Left colon (tissue), 2 donors: ENCODE data around the gene SPEG. TPM values are rescaled to one million over a fixed set of nuclear protein-coding genes. Genes with fewer than 3 reads are reported as not detected.

Experiments used
- ATAC-seq: fragments of 200-7000 bp; cut with Tn5 transposase; one replicate; pipeline ENCODE4 v1.9.1; 2020; ENCODE audit warnings: mild to moderate bottlenecking, moderate library complexity
- DNase-seq, 2 donors: peaks; one replicate each; pipeline ENCODE4 v3.0.0-alpha.2; 2020
- intact Hi-C, 2 donors: fragments of 100-400 bp; cut with DNase I in 1 of 2; cut with micrococcal nuclease in 1 of 2; formaldehyde crosslinking; loops; one replicate each; pipeline versions ENCODE4 v1.11.2 to v1.14.0; 2022; cut with DNase I, micrococcal nuclease
- total RNA-seq, 2 donors: library from RNA; stranded (reverse); fragmentation: NEBNext Ultra II Directional; extraction: Animal tissue kit (Norgen Biotek cat#: 25700); gene quantifications; one replicate each; pipeline ENCODE4 v1.2.1, GENCODE V29; 2021
- donor health status: DM: no; HTN: no; CAD: no.
- donor health status: DM: yes; HTN: yes; CAD: no.

Gene SPEG
- total RNA-seq, 2 donors from 2014 or later: 2.9 to 29.4 TPM

- intact Hi-C loops: no loop called here
- no peak for ATAC-seq
- no peak for DNase-seq
Observed at GRCh38 chr2:219466816-219467735, 32.4 kb downstream of the SPEG start.

GRCh38 chr2:219467736-219468075 lies 33.1 kb downstream of the SPEG start:
- intact Hi-C loops: no loop called here
- ATAC-seq (no peak), DNase-seq (no peak)

GRCh38 chr2:219468410-219469185 lies 34.0 kb downstream of the SPEG start:
- ATAC-seq (no peak), DNase-seq (no peak)
- intact Hi-C loops: no loop called here

GRCh38 chr2:219469186-219469724 lies 34.6 kb downstream of the SPEG start:
- DNase-seq (no peak), ATAC-seq (no peak)
- intact Hi-C loops: no loop called here

- DNase-seq (no peak), ATAC-seq (no peak)
- intact Hi-C loops: loop anchor here (10.0 kb wide), 1 partner anchor 54 kb away; no protein-coding TSS in a partner anchor
Observed at GRCh38 chr2:219470429-219470828, 35.8 kb downstream of the SPEG start.

GRCh38 chr2:219471476-219472371 lies 37.1 kb downstream of the SPEG start:
- ATAC-seq (no peak), DNase-seq (no peak)
- intact Hi-C loops: loop anchor here (10.0 kb wide), 1 partner anchor 53 kb away; no protein-coding TSS in a partner anchor

- ATAC-seq: no peak
- no peak for DNase-seq
- intact Hi-C loops: loop anchor here (10.0 kb wide), 1 partner anchor 52 kb away; no protein-coding TSS in a partner anchor
Observed at GRCh38 chr2:219472629-219473187, 38.1 kb downstream of the SPEG start.

- ATAC-seq (no peak), DNase-seq (no peak)
- intact Hi-C loops: loop anchor here (10.0 kb wide), 1 partner anchor 51 kb away; no protein-coding TSS in a partner anchor
Observed at GRCh38 chr2:219473511-219473910, 38.9 kb downstream of the SPEG start.

- DNase-seq: no peak
- intact Hi-C loops: loop anchor here (10.0 kb wide), 1 partner anchor 50 kb away; no protein-coding TSS in a partner anchor
- no peak for ATAC-seq
Observed at GRCh38 chr2:219474285-219475060, 39.8 kb downstream of the SPEG start.

GRCh38 chr2:219475278-219475677 lies 40.6 kb downstream of the SPEG start:
- ATAC-seq (no peak), DNase-seq (no peak)
- intact Hi-C loops: loop anchor here (10.0 kb wide), 1 partner anchor 50 kb away; no protein-coding TSS in a partner anchor

GRCh38 chr2:219475697-219476651 lies 41.3 kb downstream of the SPEG start:
- DNase-seq: peak in 1 of 2 donors; percentile 82
- peak; percentile 94 for ATAC-seq
- intact Hi-C loops: loop anchor here (10.0 kb wide), 1 partner anchor 49 kb away; no protein-coding TSS in a partner anchor

- DNase-seq (no peak), ATAC-seq (peak; percentile 12)
- intact Hi-C loops: loop anchor here (10.0 kb wide), 1 partner anchor 48 kb away; no protein-coding TSS in a partner anchor
Observed at GRCh38 chr2:219476652-219477151, 42.1 kb downstream of the SPEG start.

- DNase-seq: no peak
- intact Hi-C loops: loop anchor here (10.0 kb wide), 1 partner anchor 48 kb away; no protein-coding TSS in a partner anchor
- no peak for ATAC-seq
Observed at GRCh38 chr2:219477179-219477578, 42.5 kb downstream of the SPEG start.

- ATAC-seq: no peak
- intact Hi-C loops: loop anchor here (10.0 kb wide), 1 partner anchor 47 kb away; no protein-coding TSS in a partner anchor
- DNase-seq: no peak
Observed at GRCh38 chr2:219477815-219478214, 43.2 kb downstream of the SPEG start.

GRCh38 chr2:219478916-219479315 lies 44.3 kb downstream of the SPEG start:
- DNase-seq (no peak), ATAC-seq (no peak)
- intact Hi-C loops: loop anchor here (10.0 kb wide), 1 partner anchor 46 kb away; no protein-coding TSS in a partner anchor

- ATAC-seq: no peak
- intact Hi-C loops: no loop called here
- DNase-seq: no peak
Observed at GRCh38 chr2:219480004-219480403, 45.4 kb downstream of the SPEG start.
